Ovary (tissue), 9 donors: ENCODE results near the gene MAPK7. TPM values are rescaled to one million over a fixed set of nuclear protein-coding genes. Genes with fewer than 3 reads are reported as not detected.
A peak's percentile ranks its signal among the peaks of the same experiment; 100 is the strongest.

Experiments used
- DNase-seq, 5 donors: peaks; one replicate each; pipeline ENCODE4 v3.0.0-alpha.2; 2019 to 2020
- H3K27ac ChIP-seq, 2 donors: fragments of 200-600 bp; one replicate each; pipeline versions ENCODE4 v1.5.1 to v1.8.0; 2019 to 2022
- H3K27me3 ChIP-seq: fragments of 200-600 bp; one replicate; pipeline ENCODE4 v1.8.0; 2022
- H3K36me3 ChIP-seq: fragments of 200-600 bp; sonication (generic); one replicate; pipeline ENCODE4 v1.5.1; 2019
- H3K4me1 ChIP-seq: one replicate; pipeline ENCODE4 v1.8.1; 2013; ENCODE audit warnings: mild to moderate bottlenecking, moderate library complexity; ENCODE audit not compliant: insufficient read depth
- H3K4me3 ChIP-seq: fragments of 200-600 bp; sonication (generic); one replicate; pipeline ENCODE4 v1.5.1; 2017
- H3K9me3 ChIP-seq, 2 donors: fragments of 200-600 bp in 1 of 2; sonication (generic) in 1 of 2; one replicate each; pipeline versions ENCODE4 v1.5.1 to v1.8.1; 2013 to 2019; ENCODE audit warnings: mild to moderate bottlenecking in 1 of 2, moderate library complexity in 1 of 2
- CTCF ChIP-seq, 3 donors: fragments of 450-650 bp in 2 of 3; fragments of 200-600 bp in 1 of 3; IDR thresholded peaks; one replicate each; pipeline versions ENCODE4 v1.5.1 to v1.8.0; 2016 to 2022; ENCODE audit warnings: antibody characterized with exemption in 3 of 3, mild to moderate bottlenecking in 1 of 3
- EP300 ChIP-seq: sonication (generic); formaldehyde crosslinking; IDR thresholded peaks from one replicate; pipeline ENCODE4 v1.6.1; 2017; ENCODE audit warnings: antibody characterized with exemption
- POLR2A ChIP-seq: fragments of 450-650 bp; IDR thresholded peaks from one replicate; pipeline ENCODE4 v1.6.1; 2017; ENCODE audit warnings: antibody characterized with exemption, mild to moderate bottlenecking, moderate library complexity
- WGBS, 3 donors: extraction: QIAGEN DNeasy Blood & Tissue Kit in 1 of 3; methylation state at CpG; one replicate each; pipeline versions ENCODE4 v1.1.5 to v1.1.7; 2013 to 2017; 5-methylcytosine and 5-hydroxymethylcytosine counted together
- intact Hi-C, 4 donors: fragments of 100-400 bp; cut with DNase I; formaldehyde crosslinking; loops; one replicate each; pipeline versions ENCODE4 v1.11.0 to v1.15.1; 2022 to 2023
- polyA plus RNA-seq, 2 donors: library from polyadenylated mRNA; stranded (reverse); fragments of 200-250 nt in 1 of 2; fragments of 350-450 nt in 1 of 2; fragmentation: Illumina TruSeq in 1 of 2; extraction: RNeasy Lipid Tissue Mini Kit (QIAGEN cat#74804) in 1 of 2; gene quantifications; one replicate each; pipeline ENCODE4 v1.2.3, GENCODE V29; 2013 to 2014
- total RNA-seq, 7 donors: library from RNA; depleted of rRNA in 2 of 7; stranded (reverse); fragments of >200 nt in 2 of 7; fragmentation: NEBNext Ultra II Directional in 3 of 7; extraction: Animal tissue kit (Norgen Biotek cat#: 25700) in 3 of 7; gene quantifications; one replicate each; pipeline versions ENCODE4 v1.1.0 to v1.2.4, GENCODE V29; 2016 to 2023
- donor health status: DM: no; HTN: no; CAD: no; lungs with moderate emphysema.
- donor health status: DM: no; HTN: no; CAD: no.
- donor health status: Bipolar disorder and iron deficiency.
- donor health status: DM: yes; HTN: yes; CAD: no.
- donor health status: DM: no; HTN: no; CAD: no.
- donor health status: DM: yes; HTN: yes; CAD: no.

Gene MAPK7
- total and polyA plus RNA-seq, 9 donors: 14.3 to 74.6 (median 39.3) TPM

GRCh38 chr17:19376811-19377210, 1.5 kb upstream of the MAPK7 start:
- DNase-seq: peak in 1 of 5 donors; percentile 10
- Histone ChIP-seq H3K4me3 (peak overlapping the region; percentile 93), H3K27me3 (no peaks in the 10 kb centered on the region), H3K9me3 (no peaks in the 10 kb centered on the region), H3K27ac (peak overlapping the region; percentile 56 to 97), H3K36me3 (no peaks in the 10 kb centered on the region), H3K4me1 (peaks cover 11% of the 10 kb centered on the region)
- TF ChIP-seq EP300 (no peak), CTCF (IDR thresholded peaks at IDR 0.05) (no peak), POLR2A (no peak)
- intact Hi-C loops: no loop called here
- 37 to 50% (median 42%) methylated on average over 2 of the region's 2 CpGs for WGBS, 3 donors

DNA sequence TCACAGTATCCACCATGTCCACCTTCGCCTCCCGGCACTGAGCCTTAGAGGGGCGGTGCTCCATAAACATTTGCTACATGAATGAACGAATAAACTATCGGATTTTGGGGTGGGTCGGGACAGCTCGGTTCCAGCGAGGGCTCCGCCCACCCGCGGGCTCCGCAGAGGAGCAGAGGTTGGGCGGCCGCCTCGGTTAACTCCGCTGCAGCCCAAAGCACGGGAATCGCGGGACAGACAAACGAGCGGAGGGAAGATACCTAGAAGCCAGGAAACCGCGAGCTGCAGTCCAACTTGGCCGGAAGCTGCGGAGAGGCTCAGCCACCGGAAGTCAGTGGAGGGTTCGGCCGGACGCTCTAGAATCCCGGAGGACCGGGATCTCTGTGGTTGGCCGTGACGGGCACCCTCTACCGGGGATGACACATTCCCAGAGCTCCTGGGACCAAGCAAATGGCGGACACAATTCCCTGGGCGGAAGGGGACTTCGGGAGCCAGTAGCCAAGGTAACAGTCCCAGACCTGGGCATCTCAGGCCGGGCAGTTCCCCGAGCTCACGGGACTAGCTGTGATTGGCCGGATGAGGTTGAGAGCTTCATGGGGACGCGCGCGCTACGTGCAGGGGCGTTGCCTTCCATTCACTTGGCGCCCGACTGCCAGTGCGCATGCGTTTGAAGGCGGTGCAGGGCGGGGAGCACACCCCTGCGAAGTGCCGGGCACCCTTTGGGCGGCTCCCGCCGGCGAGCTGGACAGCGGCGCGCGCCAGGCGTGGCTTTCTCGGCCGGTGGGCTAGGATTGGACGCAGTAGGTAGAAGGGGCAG, 489 bp upstream of the MAPK7 start:
- peak; percentile 55 for TF ChIP-seq EP300
- TF ChIP-seq CTCF (IDR thresholded peaks at IDR 0.05): no peak
- TF ChIP-seq POLR2A: peak; percentile 79
- 0% methylated on average over 58 to 67 of the region's 67 CpGs for WGBS, 3 donors
- H3K36me3 ChIP-seq: no peaks in the 10 kb centered on the region
- intact Hi-C loops: no loop called here
- H3K9me3 ChIP-seq: no peaks in the 10 kb centered on the region
- no peaks in the 10 kb centered on the region for H3K27me3 ChIP-seq
- peak; percentile 98 to 99 (median 99) for DNase-seq
- peak overlapping the region; percentile 56 to 97 for H3K27ac ChIP-seq
- H3K4me1 ChIP-seq: peaks cover 11% of the 10 kb centered on the region
- H3K4me3 ChIP-seq: peak overlapping the region; percentile 93

GRCh38 chr17:19379361-19380065, 1.2 kb downstream of the MAPK7 start:
- intact Hi-C loops: no loop called here
- no peak for TF ChIP-seq CTCF (IDR thresholded peaks at IDR 0.05)
- TF ChIP-seq EP300: no peak
- no peak for TF ChIP-seq POLR2A
- no peaks in the 10 kb centered on the region for H3K27me3 ChIP-seq
- H3K4me3 ChIP-seq: peak overlapping the region; percentile 93
- H3K4me1 ChIP-seq: peaks cover 19% of the 10 kb centered on the region
- peak overlapping the region; percentile 85 to 97 for H3K27ac ChIP-seq
- H3K36me3 ChIP-seq: no peaks in the 10 kb centered on the region
- H3K9me3 ChIP-seq: no peaks in the 10 kb centered on the region
- DNase-seq: peak in 1 of 5 donors; percentile 21
- 67 to 73% (median 71%) methylated on average over 13 of the region's 13 CpGs for WGBS, 3 donors

- WGBS, 3 donors: 86 to 89% (median 86%) methylated on average over 29 of the region's 29 CpGs
- no peaks in the 10 kb centered on the region for H3K9me3 ChIP-seq
- peaks cover 29% of the 10 kb centered on the region for H3K4me1 ChIP-seq
- peak in 2 of 5 donors; percentile 33 to 53 for DNase-seq
- intact Hi-C loops: no loop called here
- H3K36me3 ChIP-seq: no peaks in the 10 kb centered on the region
- TF ChIP-seq EP300 (no peak), CTCF (IDR thresholded peaks at IDR 0.05) (no peak), POLR2A (no peak)
- H3K27me3 ChIP-seq: no peaks in the 10 kb centered on the region
- H3K27ac ChIP-seq: no peak overlapping the region
- H3K4me3 ChIP-seq: no peak overlapping the region
Observed at GRCh38 chr17:19380481-19381301, 2.4 kb downstream of the MAPK7 start.
